ENCODE data around the gene RFNG.

DNA sequence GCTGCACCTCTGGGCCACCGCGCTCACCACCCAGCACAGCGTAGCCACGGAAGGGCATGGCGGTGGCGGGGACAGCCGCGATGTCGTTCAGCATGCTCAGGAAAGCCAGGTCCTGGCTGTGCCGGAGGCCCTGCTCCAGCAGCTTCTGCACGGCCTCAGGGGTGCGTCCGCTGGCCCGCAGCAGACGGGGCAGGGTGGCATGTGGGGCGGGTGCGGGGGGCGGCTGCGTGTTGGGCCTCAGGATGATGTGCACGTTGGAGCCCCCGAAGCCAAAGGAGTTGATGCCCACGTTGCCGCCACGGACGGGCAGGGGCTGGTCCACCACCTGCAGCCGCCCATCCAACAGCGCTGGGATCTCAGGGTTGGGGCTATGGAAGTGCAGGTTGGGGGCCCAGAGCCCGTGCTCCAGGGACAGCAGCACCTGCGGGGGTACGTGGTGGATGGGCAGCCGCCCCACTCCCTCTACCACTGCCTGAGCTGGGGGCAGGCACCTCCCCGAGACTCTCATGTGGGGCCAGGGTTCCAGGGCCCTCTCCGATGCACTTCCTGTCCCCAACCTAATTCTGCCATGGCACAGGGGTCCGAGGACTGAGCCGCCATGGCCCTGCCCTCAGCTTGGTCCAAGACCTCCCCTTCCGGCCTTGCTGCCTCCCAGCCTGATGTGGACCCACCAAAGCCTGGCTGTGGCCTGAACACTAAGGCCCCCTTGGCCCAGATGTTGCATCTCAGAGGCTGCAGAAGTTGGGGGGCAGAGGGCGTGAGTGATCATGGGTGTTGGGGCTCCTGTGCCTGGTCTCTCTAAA, 39.9 kb upstream of the RFNG start:
- no peak for TF ChIP-seq CTCF (IDR thresholded peaks at IDR 0.05 in 2 of 3, conservative IDR thresholded peaks at IDR 0.05 in 1 of 3; ENCODE audit: borderline replicate concordance in 1 of 3, insufficient read depth in 1 of 3, low read depth in 2 of 3, low read length in 2 of 3)
- no peak for TF ChIP-seq POLR2A (IDR thresholded peaks at IDR 0.05; ENCODE audit: borderline replicate concordance, extremely low read depth, insufficient read depth, insufficient read length)
- TF ChIP-seq EZH2phosphoT487 (IDR thresholded peaks at IDR 0.05; ENCODE audit: borderline replicate concordance): no peak
- no peak for TF ChIP-seq POLR2AphosphoS5 (IDR thresholded peaks at IDR 0.05; ENCODE audit: low read depth, low read length)
- TF ChIP-seq EZH2 (IDR thresholded peaks at IDR 0.05): no peak
- no peak for TF ChIP-seq RAD21 (IDR thresholded peaks at IDR 0.05; ENCODE audit: low read depth)
- no peak for TF ChIP-seq CBX3 (IDR thresholded peaks at IDR 0.05; ENCODE audit: low read depth)
- TF ChIP-seq, protein P1, sequence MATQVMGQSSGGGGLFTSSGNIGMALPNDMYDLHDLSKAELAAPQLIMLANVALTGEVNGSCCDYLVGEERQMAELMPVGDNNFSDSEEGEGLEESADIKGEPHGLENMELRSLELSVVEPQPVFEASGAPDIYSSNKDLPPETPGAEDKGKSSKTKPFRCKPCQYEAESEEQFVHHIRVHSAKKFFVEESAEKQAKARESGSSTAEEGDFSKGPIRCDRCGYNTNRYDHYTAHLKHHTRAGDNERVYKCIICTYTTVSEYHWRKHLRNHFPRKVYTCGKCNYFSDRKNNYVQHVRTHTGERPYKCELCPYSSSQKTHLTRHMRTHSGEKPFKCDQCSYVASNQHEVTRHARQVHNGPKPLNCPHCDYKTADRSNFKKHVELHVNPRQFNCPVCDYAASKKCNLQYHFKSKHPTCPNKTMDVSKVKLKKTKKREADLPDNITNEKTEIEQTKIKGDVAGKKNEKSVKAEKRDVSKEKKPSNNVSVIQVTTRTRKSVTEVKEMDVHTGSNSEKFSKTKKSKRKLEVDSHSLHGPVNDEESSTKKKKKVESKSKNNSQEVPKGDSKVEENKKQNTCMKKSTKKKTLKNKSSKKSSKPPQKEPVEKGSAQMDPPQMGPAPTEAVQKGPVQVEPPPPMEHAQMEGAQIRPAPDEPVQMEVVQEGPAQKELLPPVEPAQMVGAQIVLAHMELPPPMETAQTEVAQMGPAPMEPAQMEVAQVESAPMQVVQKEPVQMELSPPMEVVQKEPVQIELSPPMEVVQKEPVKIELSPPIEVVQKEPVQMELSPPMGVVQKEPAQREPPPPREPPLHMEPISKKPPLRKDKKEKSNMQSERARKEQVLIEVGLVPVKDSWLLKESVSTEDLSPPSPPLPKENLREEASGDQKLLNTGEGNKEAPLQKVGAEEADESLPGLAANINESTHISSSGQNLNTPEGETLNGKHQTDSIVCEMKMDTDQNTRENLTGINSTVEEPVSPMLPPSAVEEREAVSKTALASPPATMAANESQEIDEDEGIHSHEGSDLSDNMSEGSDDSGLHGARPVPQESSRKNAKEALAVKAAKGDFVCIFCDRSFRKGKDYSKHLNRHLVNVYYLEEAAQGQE (IDR thresholded peaks at IDR 0.05; ENCODE audit: low read depth): no peak
- no peak for TF ChIP-seq ZNF274 (IDR thresholded peaks at IDR 0.05; ENCODE audit: low read depth, low read length)
- TF ChIP-seq ELF1 (IDR thresholded peaks at IDR 0.05; ENCODE audit: borderline replicate concordance, low read depth): no peak
- no peak for TF ChIP-seq MAX (IDR thresholded peaks at IDR 0.05)
- TF ChIP-seq, protein P2, sequence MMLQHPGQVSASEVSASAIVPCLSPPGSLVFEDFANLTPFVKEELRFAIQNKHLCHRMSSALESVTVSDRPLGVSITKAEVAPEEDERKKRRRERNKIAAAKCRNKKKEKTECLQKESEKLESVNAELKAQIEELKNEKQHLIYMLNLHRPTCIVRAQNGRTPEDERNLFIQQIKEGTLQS (IDR thresholded peaks at IDR 0.05): no peak
